ENCODE results near the gene RAB22A.

RAB22A gene

GRCh38 chr20:58309591-58310290 lies at the start of gene RAB22A:
RAB22A (plus strand) TSS chr20:58309715; CDS start chr20:58309977, 262 bp downstream.
- DNase-seq = peak; percentile 81

GRCh38 chr20:58260006-58260405 lies 49.5 kb upstream of the RAB22A start:
- no peak for DNase-seq

GRCh38 chr20:58261660-58262059 lies 47.9 kb upstream of the RAB22A start:
- DNase-seq = no peak

- DNase-seq = no peak
Measured at GRCh38 chr20:58264271-58264670, 45.2 kb upstream of the RAB22A start.

GRCh38 chr20:58267389-58268215 lies 41.9 kb upstream of the RAB22A start:
- DNase-seq = no peak

GRCh38 chr20:58268421-58268821 lies 41.1 kb upstream of the RAB22A start:
- no peak for DNase-seq

GRCh38 chr20:58268936-58269619 lies 40.4 kb upstream of the RAB22A start:
- no peak for DNase-seq

- DNase-seq = no peak
Measured at GRCh38 chr20:58271606-58272351, 37.7 kb upstream of the RAB22A start.

GRCh38 chr20:58274384-58274783 lies 35.1 kb upstream of the RAB22A start:
- DNase-seq = no peak

GRCh38 chr20:58277107-58277506 lies 32.4 kb upstream of the RAB22A start:
- no peak for DNase-seq

- DNase-seq = no peak
Measured at GRCh38 chr20:58277578-58278472, 31.7 kb upstream of the RAB22A start.

GRCh38 chr20:58286729-58287128 lies 22.8 kb upstream of the RAB22A start:
- no peak for DNase-seq

GRCh38 chr20:58287638-58288037 lies 21.9 kb upstream of the RAB22A start:
- DNase-seq = no peak

- DNase-seq = no peak
Measured at GRCh38 chr20:58289143-58289542, 20.4 kb upstream of the RAB22A start.

- DNase-seq = no peak
Measured at GRCh38 chr20:58293453-58293852, 16.1 kb upstream of the RAB22A start.

GRCh38 chr20:58294497-58295455 lies 14.7 kb upstream of the RAB22A start:
- DNase-seq = no peak

- DNase-seq = no peak
Measured at GRCh38 chr20:58296051-58296837, 13.3 kb upstream of the RAB22A start.

- no peak for DNase-seq
Measured at GRCh38 chr20:58297394-58297793, 12.1 kb upstream of the RAB22A start.

- no peak for DNase-seq
Measured at GRCh38 chr20:58300321-58300720, 9.2 kb upstream of the RAB22A start.

- no peak for DNase-seq
Measured at GRCh38 chr20:58303547-58303946, 6.0 kb upstream of the RAB22A start.
